MCF 10A (cell line): ENCODE measurements around the gene XPNPEP1. TPM values are rescaled to one million over a fixed set of nuclear protein-coding genes. Genes with fewer than 3 reads are reported as not detected.

ENCODE experiments used
- BruUV-seq: library from RNA; stranded (reverse); fragments of 400-500 nt; replicated peaks from 2 replicates; lab custom pipeline; 2021; lab: Mats Ljungman, UMichigan
- CTCF ChIA-PET: fragments of 300-600 bp; sonication (Branson Sonifier 250); formaldehyde crosslinking; extraction: SDS; loops from one replicate; lab custom pipeline; 2021; ENCODE audit warnings: antibody characterized with exemption, inconsistent platforms; lab: Yijun Ruan, JAX
- POLR2A ChIA-PET: fragments of 300-600, 350-650 bp; sonication (Branson Sonifier 250); formaldehyde crosslinking; extraction: SDS; loops from one replicate; lab custom pipeline; 2020; ENCODE audit warnings: antibody characterized with exemption, inconsistent platforms; lab: Yijun Ruan, JAX
- DNase-seq: peaks from one replicate; pipeline ENCODE4 v3.0.0-alpha.2; 2018; ENCODE audit not compliant: unreplicated experiment
- H3K27ac Mint-ChIP-seq: one replicate; pipeline ENCODE4 v1.8.0; 2022; ENCODE audit warnings: mild to moderate bottlenecking, low read depth, mixed read lengths; ENCODE audit not compliant: unreplicated experiment
- H3K27me3 Mint-ChIP-seq: one replicate; pipeline ENCODE4 v1.8.0; 2022; ENCODE audit warnings: mixed read lengths; ENCODE audit not compliant: insufficient read depth, unreplicated experiment
- H3K36me3 Mint-ChIP-seq: one replicate; pipeline ENCODE4 v1.8.0; 2022; ENCODE audit warnings: mild to moderate bottlenecking, moderate library complexity, mixed read lengths; ENCODE audit not compliant: insufficient read depth, unreplicated experiment
- H3K4me1 Mint-ChIP-seq: one replicate; pipeline ENCODE4 v1.8.0; 2022; ENCODE audit warnings: mixed read lengths; ENCODE audit not compliant: insufficient read depth, unreplicated experiment
- H3K4me3 Mint-ChIP-seq: one replicate; pipeline ENCODE4 v1.8.0; 2022; ENCODE audit warnings: mild to moderate bottlenecking, moderate library complexity, mixed read lengths; ENCODE audit not compliant: unreplicated experiment
- H3K9me3 Mint-ChIP-seq: one replicate; pipeline ENCODE4 v1.8.0; 2022; ENCODE audit warnings: mixed read lengths; ENCODE audit not compliant: unreplicated experiment
- intact Hi-C: fragments of 100-400 bp; cut with micrococcal nuclease; formaldehyde crosslinking; loops from 2 replicates; pipeline ENCODE4 v1.14.1; 2022
- total RNA-seq: library from RNA; stranded (reverse); gene quantifications from 2 replicates; pipeline ENCODE4 v1.2.3, GENCODE V29; 2022
- TF ChIP-seq, protein P1 (sequence below): fragments of 200-600 bp; IDR thresholded peaks from one replicate; pipeline ENCODE4 v1.8.0; 2022; ENCODE audit warnings: antibody characterized with exemption, mild to moderate bottlenecking; ENCODE audit not compliant: unreplicated experiment

XPNPEP1 gene
- total RNA-seq, 1 experiment from 2014 or later, result 52.1 TPM

DNA sequence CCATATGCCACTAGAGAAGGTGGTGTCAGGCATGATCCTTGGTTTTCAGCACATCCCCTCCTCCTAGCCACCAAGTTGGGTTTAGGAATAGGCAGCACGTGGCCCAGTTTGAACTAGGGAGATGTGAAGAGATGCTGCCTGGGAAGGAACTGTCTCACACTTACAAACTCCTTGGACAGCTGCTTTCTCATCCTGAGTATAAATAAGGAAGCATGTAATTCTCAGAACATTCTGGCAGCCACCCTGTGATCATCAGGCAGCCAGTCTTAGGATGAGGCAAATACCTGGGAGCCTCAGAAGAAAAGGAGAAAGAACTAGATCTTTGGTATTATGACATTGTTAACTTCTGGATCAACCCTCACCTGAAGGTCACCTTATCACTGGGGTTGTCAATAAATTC is 21.3 kb upstream of the XPNPEP1 start:
- no TSS peak for BruUV-seq
- Mint-ChIP-seq H3K4me3 (no peak overlapping the region), H3K9me3 (no peaks in the 10 kb centered on the region), H3K27ac (no peak overlapping the region), H3K4me1 (no peaks in the 10 kb centered on the region), H3K27me3 (no peaks in the 10 kb centered on the region), H3K36me3 (no peaks in the 10 kb centered on the region)
- ChIA-PET POLR2A (interaction anchor here (0.6 kb wide), 1 partner anchor 32 kb away, joined by 3 read pairs; no protein-coding TSS in a partner anchor), CTCF (interaction anchor here (0.6 to 1.8 kb wide), 3 partner anchors 57 to 91 kb away, joined by 4 to 7 read pairs (median 5); no protein-coding TSS in a partner anchor)
- TF ChIP-seq, protein P1, sequence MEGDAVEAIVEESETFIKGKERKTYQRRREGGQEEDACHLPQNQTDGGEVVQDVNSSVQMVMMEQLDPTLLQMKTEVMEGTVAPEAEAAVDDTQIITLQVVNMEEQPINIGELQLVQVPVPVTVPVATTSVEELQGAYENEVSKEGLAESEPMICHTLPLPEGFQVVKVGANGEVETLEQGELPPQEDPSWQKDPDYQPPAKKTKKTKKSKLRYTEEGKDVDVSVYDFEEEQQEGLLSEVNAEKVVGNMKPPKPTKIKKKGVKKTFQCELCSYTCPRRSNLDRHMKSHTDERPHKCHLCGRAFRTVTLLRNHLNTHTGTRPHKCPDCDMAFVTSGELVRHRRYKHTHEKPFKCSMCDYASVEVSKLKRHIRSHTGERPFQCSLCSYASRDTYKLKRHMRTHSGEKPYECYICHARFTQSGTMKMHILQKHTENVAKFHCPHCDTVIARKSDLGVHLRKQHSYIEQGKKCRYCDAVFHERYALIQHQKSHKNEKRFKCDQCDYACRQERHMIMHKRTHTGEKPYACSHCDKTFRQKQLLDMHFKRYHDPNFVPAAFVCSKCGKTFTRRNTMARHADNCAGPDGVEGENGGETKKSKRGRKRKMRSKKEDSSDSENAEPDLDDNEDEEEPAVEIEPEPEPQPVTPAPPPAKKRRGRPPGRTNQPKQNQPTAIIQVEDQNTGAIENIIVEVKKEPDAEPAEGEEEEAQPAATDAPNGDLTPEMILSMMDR, result no peak
- intact Hi-C loops, result no loop called here
- no peak for DNase-seq

DNA sequence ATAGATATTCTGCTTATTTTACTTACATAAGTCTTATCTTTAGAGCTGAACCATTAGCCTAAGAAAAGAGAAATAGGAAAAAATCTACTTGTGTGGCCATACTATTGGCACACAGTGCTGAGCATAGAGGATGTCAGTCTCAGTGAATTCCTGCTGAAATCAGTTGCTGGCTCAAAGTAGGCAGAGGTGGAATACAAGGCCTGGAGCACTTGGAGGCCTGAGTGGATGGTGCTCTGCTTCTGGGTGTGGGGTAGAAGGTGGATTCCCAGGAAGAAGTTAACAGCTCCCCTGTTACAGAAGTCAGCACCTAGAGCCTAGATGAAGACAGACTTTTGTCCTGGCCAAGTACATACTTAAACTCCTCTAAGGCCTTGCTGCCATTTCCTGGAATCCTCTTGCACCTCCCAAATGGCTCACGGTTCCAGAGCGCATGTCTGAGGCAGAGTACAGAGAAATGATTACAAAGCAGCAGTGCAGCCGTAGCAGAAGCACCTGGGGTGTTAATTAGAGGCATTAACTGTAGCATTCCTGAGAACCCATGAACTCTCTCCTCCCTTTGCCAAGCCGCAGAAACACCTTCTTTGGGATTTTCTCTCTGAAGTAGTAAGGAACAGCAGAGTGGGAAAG is 18.0 kb upstream of the XPNPEP1 start:
- no TSS peak for BruUV-seq
- H3K4me1 Mint-ChIP-seq, result no peaks in the 10 kb centered on the region
- no peak overlapping the region for H3K27ac Mint-ChIP-seq
- CTCF ChIA-PET, result interaction anchor here (0.5 to 1.7 kb wide), 3 partner anchors 12 to 1830 kb away, joined by 3 to 4 read pairs (median 4); no protein-coding TSS in a partner anchor
- no peaks in the 10 kb centered on the region for H3K27me3 Mint-ChIP-seq
- intact Hi-C loops, result no loop called here
- no peak for DNase-seq
- POLR2A ChIA-PET, result no interaction called here
- no peak overlapping the region for H3K4me3 Mint-ChIP-seq
- H3K36me3 Mint-ChIP-seq, result no peaks in the 10 kb centered on the region
- TF ChIP-seq, protein P1, result no peak
- no peaks in the 10 kb centered on the region for H3K9me3 Mint-ChIP-seq

DNA sequence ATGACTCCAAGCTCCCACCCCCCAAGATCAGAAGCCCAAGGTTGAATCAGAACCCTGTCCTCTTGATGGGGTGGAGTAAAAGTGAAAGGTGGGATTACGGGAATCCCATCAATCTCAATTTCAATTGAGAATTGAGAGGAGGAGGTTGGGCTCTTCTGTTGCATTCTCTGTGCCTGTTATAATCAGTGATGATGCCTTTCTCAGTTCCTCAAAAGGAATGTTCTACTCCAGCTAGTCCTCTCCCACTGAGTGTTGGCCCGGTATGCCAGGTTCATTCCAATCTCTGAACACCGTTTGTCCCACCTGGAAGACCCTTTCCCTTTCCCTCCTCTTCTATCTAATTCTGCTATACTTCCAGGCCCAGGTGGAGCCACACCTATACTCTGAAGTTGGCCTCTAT is 17.2 kb upstream of the XPNPEP1 start:
- no peaks in the 10 kb centered on the region for H3K36me3 Mint-ChIP-seq
- no peaks in the 10 kb centered on the region for H3K27me3 Mint-ChIP-seq
- no peak overlapping the region for H3K4me3 Mint-ChIP-seq
- DNase-seq, result no peak
- TF ChIP-seq, protein P1, result no peak
- H3K4me1 Mint-ChIP-seq, result peaks cover 5% of the 10 kb centered on the region
- ChIA-PET CTCF (interaction anchor here (0.6 to 1.7 kb wide), 3 partner anchors 8 to 19 kb away, joined by 3 to 4 read pairs (median 3); no protein-coding TSS in a partner anchor), POLR2A (no interaction called here)
- BruUV-seq, result no TSS peak
- H3K9me3 Mint-ChIP-seq, result no peaks in the 10 kb centered on the region
- intact Hi-C loops, result no loop called here
- H3K27ac Mint-ChIP-seq, result no peak overlapping the region

DNA sequence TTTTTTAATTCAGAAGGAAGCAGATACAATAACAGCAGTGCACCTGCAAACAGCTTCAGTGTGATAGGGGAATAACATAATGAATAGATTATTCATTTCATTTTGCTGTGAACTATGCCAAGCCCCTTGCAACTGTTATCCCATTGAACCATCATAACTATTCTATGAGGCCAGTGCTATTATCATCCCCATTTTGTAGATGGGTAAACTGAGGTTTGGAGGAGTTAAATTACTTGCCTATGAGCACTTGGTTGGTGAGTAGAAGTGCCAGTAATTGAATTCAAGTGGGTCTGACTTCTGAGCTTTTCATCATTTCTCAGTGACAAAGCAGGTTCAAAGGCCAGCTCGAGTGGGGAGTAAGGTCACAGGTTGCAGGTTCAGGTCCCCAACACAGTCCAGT is 16.8 kb upstream of the XPNPEP1 start:
- ChIA-PET CTCF (interaction anchor here (0.6 to 1.7 kb wide), 3 partner anchors 9 to 18 kb away, joined by 3 to 4 read pairs (median 3); no protein-coding TSS in a partner anchor), POLR2A (no interaction called here)
- no peak for DNase-seq
- TF ChIP-seq, protein P1, result no peak
- peaks cover 9% of the 10 kb centered on the region for H3K4me1 Mint-ChIP-seq
- no TSS peak for BruUV-seq
- no peak overlapping the region for H3K27ac Mint-ChIP-seq
- no peaks in the 10 kb centered on the region for H3K27me3 Mint-ChIP-seq
- H3K4me3 Mint-ChIP-seq, result no peak overlapping the region
- no peaks in the 10 kb centered on the region for H3K9me3 Mint-ChIP-seq
- no peaks in the 10 kb centered on the region for H3K36me3 Mint-ChIP-seq
- intact Hi-C loops, result no loop called here
